HG03378 (cell line): ENCODE data around the gene TOPORS.
"Not testable (repeated sequence)": the region's sequence is repeated elsewhere in the genome, so short reads cannot be mapped to it uniquely, and the experiment has no call there.

Experiments used
- ATAC-seq: cut with Tn5 transposase; IDR thresholded peaks from one replicate; pipeline ENCODE4 v1.9.1; 2021; ENCODE audit warnings: mild to moderate bottlenecking, moderate library complexity; ENCODE audit not compliant: unreplicated experiment

The TOPORS gene

DNA sequence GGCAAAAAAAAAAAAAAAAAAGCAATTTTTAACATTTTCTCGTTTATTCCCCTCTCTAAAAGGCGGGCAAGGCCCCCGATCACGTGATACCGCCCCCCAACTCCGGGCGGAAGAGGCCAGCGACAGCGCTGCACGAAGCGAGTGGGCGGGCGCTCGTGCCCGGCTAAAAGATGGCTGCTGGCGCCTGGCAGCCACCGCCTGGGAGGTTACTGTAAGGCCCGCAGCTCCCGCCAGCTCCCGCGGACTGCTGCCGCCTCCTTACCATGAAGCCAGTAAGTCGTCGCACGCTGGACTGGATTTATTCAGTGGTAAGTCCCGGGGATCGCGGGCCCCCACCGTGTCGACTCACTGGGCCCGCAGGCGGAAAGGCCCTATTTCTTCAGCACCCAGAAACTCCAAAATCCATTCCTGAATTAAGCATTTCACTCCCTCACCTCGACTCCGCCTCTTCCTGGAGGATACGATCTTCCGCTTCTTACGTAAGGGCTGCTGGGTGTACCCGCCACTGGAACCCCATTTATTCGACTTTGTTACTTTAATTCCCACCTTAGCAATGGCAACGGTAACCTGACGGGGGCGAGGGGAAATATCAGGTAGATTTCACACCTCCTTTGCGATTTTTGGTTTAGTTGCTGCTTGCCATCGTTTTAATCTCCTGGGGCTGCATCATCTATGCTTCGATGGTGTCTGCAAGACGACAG, at the start of gene TOPORS, which contains the start of gene SMIM27:
TOPORS (minus strand) TSS at position 415 of the 701 bp plus-strand sequence; CDS start at position 265, 150 bp downstream.
SMIM27 (plus strand) TSS at position 156 of the 701 bp plus-strand sequence; CDS start at position 264, 108 bp downstream.
- ATAC-seq = peak; percentile 63

DNA sequence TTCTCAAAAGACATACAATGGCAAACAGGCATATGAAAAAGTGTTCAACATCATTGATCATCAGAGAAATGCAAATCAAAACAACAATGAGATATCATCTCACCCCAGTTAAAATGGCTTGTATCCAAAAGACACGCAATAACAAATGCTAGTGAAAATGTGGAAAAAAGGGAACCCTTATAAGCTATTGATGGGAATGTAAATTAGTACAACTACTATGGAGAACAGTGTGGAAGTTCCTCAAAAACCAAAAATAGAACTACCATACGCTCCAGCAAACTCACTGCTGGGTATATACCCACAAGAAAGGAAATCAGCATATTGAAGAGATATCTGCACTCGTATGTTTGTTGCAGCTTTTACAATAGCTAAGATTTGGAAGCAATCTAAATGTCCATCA, 46.6 kb upstream of the TOPORS start:
- not testable (repeated sequence) for ATAC-seq

DNA sequence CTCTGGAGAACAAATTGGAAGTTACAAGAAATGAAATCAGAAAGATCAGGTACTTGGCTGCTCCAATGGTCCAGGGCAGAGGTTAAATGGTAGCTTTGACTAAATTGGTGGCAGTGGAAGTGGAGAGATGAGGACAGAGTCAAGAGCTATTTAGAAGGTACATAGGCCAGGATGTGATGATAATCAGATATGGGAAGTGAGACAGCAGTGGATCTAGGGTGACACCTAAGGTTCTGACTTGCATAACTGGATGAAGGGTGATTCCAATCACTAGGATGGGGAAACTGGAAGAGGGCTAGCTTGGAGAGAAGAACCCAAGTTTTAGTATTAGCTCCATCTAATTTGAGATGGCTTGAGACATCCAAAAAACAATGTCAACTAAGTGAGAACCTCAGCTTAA, 44.5 kb upstream of the TOPORS start:
- no peak for ATAC-seq

DNA sequence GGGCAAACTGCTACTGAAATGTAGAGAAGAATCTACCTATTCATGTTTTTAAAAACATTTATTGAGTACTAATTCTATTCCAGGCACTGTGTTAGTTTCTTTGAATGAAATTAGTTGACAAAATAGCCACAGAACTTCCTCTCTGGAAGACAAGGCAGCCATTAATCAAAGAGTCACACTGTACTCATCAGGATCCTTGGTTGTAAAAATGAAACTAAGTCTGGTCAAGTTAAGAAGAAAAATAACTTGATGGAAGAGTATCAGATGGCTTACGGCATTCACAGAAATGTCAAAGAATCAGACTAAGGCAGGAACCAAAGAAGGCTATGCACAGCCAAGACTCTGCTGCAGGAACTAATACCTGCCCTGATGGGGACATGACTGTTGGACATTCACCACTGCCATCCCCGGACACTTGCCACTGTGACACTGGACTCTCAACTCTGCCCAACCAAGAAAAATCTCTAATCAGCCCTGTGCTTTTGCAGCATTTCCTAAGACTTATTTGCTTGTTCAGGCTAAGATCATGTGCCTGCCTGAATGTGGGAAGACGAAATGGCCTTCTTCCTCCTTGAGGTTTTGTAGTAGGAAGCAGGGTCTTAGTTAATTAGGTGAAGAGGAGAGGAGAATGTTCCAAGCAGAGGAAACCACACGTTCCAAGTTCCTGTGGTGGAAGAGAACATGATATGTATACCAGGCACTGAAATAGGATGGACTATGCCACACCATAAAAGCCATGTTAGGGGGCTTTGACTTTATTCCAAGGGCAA, 43.9 kb upstream of the TOPORS start:
- ATAC-seq = no peak

- no peak for ATAC-seq
Observed at GRCh38 chr9:32590898-32591297, 38.5 kb upstream of the TOPORS start.

DNA sequence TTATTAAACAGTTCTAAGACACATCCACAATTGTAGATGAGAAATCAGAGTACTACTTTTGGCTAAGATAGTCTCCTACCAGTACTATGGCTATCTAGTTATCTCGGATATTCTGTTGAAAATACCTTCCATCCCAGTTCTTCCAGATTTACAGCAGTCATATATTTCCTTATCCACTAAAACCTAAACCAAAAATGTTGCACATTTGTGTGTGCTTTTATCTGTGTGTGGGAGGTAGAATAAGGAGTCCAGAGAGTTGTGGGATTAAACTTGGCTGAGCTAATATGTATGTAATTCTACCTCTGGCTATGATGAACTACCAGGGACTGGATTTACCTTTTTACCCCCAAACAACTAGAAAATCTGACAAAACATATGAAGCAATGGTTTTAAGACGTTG, 38.1 kb upstream of the TOPORS start:
- ATAC-seq = no peak

DNA sequence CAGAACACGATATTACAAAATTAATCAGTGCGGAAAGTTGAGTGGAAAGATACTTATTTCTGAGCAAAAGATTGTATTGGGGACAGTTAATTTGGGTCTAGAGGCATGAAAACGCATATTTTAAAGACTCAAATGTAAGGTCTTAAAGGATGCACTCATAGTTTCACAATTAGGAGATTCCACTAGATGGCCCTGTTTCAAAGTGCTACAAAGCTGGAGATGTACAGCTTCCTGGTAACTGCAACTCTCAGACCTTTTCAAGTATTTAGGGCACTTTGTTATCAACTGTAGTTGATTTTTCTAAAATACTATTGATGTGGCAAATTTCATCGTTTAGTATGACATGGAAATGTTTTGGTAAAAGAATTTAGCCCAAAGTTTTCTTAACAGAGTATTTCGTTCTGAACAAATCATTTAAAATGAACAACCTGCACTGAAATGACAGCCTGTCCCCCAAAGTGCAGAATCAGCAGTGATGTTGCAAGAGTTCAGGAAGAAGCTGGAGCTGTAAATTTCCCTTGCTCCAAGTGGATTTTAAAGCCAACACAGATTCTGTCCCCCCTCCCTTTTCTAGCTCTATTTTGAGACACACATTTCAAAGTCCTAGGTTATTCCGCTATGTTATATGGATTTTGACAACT, 36.8 kb upstream of the TOPORS start:
- peak; percentile 79 for ATAC-seq

GRCh38 chr9:32587901-32588300, 35.5 kb upstream of the TOPORS start:
- no peak for ATAC-seq

DNA sequence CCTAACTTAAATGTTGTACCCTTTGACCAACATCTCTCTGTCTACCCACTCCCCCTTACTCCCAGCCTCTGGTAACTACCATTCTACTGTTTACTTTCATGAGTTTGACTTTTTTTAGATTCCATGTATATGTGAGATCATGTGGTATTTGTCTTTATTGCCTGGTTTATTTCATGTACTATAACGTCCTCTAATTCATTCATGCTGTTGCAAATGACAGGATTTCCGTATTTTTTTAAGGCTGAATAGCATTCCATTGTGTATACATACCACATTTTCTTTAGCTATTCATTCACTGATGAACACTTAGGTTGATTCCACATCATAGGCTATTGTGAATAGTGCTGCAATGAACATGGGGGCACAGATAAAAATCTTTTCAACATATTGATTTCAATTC, 32.4 kb upstream of the TOPORS start:
- ATAC-seq = no peak

DNA sequence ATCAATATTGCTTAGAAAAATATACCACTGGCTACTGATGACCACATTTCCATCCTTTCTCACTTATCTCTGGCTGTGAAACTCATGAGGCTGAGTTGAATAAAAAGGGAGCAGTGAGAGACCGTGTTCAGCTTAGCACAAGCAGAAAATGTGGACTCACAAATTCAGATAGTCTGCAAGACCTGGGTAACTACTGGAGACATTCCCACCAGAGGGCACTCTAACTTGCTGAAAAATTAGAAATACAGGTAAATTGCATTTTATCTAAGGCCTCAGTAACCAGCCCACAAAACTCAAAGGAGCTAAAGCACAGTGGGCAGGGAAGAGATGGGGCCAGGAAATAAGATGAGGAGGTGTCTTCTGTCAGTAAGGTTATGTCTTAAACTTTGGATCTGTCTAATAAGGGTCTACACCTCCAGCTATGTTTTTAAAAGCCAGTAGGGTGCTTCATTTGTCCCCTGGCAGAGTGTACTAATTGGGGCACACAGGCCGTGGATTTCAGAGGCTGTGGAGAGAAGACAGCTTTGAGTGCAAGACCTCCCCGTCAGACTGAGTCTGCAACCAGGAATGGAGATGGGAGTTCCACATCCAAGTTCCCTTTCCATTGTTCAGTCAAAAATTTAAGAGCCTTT, 29.2 kb upstream of the TOPORS start:
- ATAC-seq = peak; percentile 58

- ATAC-seq = no peak
Observed at GRCh38 chr9:32580631-32581300, 28.4 kb upstream of the TOPORS start.

- peak; percentile 51 for ATAC-seq
Observed at GRCh38 chr9:32579706-32580331, 27.4 kb upstream of the TOPORS start.

DNA sequence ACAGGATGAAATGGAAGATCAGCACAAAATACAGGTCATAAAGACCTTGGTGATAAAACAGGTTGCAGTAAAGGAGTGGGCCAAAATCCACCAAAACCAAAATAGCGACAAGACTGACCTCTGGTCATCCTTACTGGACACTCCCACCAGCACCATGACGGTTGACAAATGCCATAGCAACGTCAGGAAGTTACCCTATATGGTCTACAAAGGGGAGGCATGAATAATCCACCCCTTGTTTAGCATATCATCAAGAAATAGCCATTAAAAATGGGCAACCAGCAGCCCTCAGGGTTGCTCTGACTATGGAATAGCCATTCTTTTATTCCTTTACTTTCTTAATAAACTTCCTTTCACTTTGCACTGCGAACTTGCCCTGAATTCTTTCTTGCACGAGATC, 26.6 kb upstream of the TOPORS start:
- ATAC-seq = no peak

GRCh38 chr9:32577316-32577715, 24.9 kb upstream of the TOPORS start:
- no peak for ATAC-seq

GRCh38 chr9:32574858-32575257, 22.5 kb upstream of the TOPORS start:
- ATAC-seq = no peak

GRCh38 chr9:32573821-32574220, 21.4 kb upstream of the TOPORS start:
- ATAC-seq = no peak

DNA sequence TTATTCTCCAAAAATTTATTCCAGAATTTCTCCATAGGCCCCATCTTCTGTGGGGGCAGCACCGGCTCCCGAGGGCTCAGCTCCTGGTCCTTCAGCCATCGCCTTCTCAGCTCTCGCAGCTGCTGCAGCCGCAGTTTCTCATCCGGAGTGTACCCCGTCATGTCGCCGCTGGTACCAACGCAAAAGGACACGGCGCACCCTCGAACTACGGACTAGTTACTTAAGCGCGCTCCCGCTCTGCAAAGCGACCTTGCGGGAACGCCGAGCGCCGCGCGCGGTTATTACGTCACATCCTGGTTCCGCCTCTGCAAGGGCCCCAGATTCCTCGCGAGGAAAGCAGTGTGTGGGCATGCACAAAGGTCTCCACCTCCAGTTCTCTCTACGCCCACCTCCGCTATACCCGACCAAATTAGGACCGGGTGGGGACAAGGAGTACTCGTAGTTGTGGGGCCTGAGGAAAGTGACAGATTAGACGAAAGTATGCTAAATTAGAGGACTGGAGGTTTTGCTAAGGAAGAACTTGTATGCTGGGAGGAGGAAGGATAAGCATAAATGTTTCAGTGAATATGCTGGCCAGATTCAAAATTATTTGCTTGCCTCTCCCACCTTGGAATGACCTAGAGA, 20.6 kb upstream of the TOPORS start, which contains the start of gene NDUFB6:
NDUFB6 (minus strand) TSS at position 260 of the 624 bp plus-strand sequence; CDS start at position 161, 99 bp downstream.
- peak; percentile 82 for ATAC-seq

DNA sequence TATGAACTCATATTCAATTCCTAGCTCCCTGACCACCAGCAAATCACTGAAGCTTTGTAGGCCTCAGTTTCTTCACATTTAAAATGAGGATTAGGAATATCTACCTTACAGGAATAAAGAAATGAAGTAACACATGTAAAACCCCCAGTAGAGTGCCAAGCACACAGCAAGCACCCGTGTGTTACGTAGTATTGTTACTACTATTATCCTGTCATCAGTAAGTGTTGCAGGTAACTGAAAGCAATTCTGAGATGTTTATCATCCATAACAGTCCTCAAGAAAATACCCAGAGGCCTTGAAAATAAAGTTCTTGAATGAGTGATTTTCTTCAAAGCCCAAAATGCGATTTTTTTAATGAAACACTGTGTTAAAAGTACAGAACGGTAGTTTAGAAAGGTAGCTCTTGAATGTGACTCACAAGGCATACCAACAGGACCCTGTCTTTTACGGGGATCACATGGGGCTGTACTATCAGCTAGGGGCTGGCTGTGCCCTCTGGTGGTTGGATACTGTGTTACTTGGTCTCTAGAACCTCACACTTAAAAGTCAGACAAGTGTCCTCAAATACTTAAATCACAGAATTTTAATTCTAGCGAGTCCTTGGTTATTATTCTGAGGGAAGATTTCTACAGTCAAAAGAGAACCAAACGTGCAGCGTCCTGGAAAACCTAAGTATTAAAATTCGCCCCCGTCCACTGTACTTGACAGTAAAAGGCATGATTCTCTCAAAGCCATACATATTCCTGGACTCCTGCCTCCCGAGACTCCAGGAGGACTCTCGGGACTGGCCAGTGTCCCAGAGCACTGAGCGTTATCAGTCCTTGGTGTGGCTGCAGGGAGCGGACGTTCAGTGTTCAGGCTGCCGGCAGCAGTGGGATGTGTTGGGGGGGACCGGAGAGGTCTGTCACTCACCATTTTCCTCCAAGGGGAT, 19.8 kb upstream of the TOPORS start:
- peak; percentile 92 for ATAC-seq

GRCh38 chr9:32570262-32570661, 17.9 kb upstream of the TOPORS start:
- ATAC-seq = no peak
